Epithelial cell of esophagus (primary cell): ENCODE data around the gene METTL5.
A peak's percentile ranks its signal among the peaks of the same experiment; 100 is the strongest.

Experiments used
- DNase-seq: peaks from one replicate; pipeline ENCODE4 v3.0.0; 2010; ENCODE audit warnings: low read depth
- H3K4me3 ChIP-seq: 2 replicates; pipeline ENCODE4 v1.5.1; 2011; ENCODE audit warnings: mild to moderate bottlenecking, low read length, control low read depth
- TF ChIP-seq, protein P1 (sequence below): IDR thresholded peaks from 2 replicates; pipeline ENCODE4 v1.5.1; 2011; ENCODE audit warnings: low read depth, mild to moderate bottlenecking, low read length, control low read depth, inconsistent platforms; ENCODE audit not compliant: insufficient read depth; ENCODE audit errors: missing control alignments

METTL5 gene

DNA sequence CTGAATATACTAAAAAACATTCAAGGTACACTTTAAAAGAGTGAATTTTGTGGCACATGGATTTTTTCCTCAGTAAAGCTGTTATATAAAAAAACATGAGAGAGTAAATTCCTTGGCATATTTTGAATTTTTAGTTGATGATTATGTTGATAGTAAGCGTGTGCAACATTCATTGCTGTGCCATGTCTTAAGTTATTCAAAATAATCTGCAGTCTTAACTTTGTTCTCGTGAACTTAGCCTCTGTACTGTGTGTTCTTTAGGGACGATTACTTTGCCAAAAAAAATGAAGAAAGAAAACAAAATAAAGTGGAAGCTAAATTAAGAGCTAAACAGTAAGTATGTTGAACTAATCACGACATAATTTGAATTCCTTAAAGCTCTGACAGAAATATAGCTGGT lies 16.5 kb downstream of the METTL5 start:
- no peak overlapping the region for H3K4me3 ChIP-seq
- no peak for DNase-seq
- TF ChIP-seq, protein P1, sequence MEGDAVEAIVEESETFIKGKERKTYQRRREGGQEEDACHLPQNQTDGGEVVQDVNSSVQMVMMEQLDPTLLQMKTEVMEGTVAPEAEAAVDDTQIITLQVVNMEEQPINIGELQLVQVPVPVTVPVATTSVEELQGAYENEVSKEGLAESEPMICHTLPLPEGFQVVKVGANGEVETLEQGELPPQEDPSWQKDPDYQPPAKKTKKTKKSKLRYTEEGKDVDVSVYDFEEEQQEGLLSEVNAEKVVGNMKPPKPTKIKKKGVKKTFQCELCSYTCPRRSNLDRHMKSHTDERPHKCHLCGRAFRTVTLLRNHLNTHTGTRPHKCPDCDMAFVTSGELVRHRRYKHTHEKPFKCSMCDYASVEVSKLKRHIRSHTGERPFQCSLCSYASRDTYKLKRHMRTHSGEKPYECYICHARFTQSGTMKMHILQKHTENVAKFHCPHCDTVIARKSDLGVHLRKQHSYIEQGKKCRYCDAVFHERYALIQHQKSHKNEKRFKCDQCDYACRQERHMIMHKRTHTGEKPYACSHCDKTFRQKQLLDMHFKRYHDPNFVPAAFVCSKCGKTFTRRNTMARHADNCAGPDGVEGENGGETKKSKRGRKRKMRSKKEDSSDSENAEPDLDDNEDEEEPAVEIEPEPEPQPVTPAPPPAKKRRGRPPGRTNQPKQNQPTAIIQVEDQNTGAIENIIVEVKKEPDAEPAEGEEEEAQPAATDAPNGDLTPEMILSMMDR: no peak

DNA sequence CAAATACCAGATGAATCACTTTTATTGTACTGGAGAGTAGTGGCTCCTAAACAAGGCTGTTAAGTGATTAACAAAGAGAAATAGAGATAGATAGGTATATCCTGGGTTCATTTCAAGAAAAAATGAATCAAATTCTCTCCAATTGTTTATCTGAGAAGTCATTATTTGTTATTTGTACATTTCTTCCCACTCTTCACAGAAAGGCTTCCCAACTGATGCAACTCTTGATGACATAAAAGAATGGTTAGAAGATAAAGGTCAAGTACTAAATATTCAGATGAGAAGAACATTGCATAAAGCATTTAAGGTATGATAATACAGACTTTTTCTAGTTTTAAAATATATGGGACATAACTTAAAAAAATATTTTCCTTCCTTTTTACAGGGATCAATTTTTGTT lies 18.1 kb downstream of the METTL5 start:
- H3K4me3 ChIP-seq: no peak overlapping the region
- DNase-seq: no peak
- TF ChIP-seq, protein P1: no peak

DNA sequence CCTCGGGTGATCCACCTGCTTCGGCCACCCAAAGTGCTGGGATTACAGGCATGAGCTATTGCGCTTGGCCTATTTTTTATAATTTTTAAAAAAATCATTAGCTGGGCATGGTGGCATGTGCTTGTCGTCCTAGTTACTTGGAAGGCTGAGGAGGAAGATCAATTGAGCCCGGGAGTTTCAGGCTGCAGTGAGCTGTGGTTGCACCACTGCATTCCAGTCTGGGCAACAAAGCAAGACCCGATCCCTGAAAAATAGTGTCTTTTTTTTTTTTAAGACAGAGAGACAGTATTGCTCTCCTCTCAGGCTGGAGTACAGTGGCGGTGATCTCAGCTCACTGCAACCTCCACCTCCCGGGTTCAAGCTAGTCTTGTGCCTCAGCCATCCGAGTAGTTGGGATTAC lies 21.2 kb downstream of the METTL5 start:
- TF ChIP-seq, protein P1: no peak
- no peak for DNase-seq
- H3K4me3 ChIP-seq: no peak overlapping the region

GRCh38 chr2:169798718-169799592 lies 25.8 kb downstream of the METTL5 start, which contains the start of gene SSB:
Gene SSB (plus strand): TSS chr2:169798871. CDS start chr2:169800961, 2,090 bp downstream.
- H3K4me3 ChIP-seq: peak within 1 kb of the TSS; percentile 81
- peak; percentile 97 for DNase-seq
- TF ChIP-seq, protein P1: no peak

GRCh38 chr2:169798397-169798717 lies 26.3 kb downstream of the METTL5 start:
- TF ChIP-seq, protein P1: no peak
- peak overlapping the region; percentile 81 for H3K4me3 ChIP-seq
- DNase-seq: no peak

DNA sequence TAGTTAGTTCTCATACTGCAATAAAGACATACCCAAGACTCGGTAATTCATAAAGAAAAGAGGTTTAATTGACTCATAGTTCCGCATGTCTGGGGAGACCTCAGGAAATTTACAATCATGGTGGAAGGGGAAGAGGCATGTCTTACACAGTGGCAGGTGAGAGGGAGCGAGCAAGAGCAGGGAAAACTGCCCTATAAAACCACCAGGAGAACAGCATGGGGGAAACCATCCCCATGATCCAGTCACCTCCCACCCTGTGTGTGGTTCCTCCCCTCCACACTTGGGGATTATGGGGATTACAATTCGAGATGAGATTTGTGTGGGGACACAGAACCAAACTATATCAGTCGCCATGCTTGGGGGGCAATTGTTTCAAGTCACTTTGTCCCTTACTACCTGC lies 27.1 kb downstream of the METTL5 start:
- DNase-seq: no peak
- no peak overlapping the region for H3K4me3 ChIP-seq
- TF ChIP-seq, protein P1: no peak

DNA sequence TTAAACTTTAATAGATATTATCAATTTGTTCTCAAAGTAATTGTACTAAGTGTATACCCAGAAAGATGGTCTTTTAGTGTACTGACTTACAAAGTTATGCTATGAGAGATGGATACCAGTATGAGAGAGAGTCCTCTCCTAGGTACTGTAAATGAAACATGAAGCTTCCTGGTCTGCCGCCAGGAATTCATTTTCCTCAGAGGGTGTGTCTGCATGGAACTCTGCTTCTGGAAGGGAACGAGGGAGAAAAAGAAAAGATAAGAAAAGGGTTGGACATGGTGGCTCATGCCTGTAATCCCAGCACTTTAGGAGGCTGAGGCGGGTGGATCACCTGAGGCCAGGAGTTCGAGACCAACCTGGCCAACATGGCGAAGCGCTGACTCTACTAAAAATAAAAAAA lies 28.3 kb downstream of the METTL5 start:
- DNase-seq: no peak
- no peak overlapping the region for H3K4me3 ChIP-seq
- TF ChIP-seq, protein P1: no peak
